Body of pancreas (tissue), 4 donors: ENCODE data around the gene SVIL.

Source experiments
- POLR2A ChIP-seq, 3 donors: fragments of 450-650 bp; IDR thresholded peaks; one replicate each; pipeline ENCODE4 v1.6.1; 2016; ENCODE audit warnings: antibody characterized with exemption in 3 of 3, mild to moderate bottlenecking in 2 of 3
- TF ChIP-seq, protein P1 (sequence below), 7 experiments: fragments of 450-650 bp in 4 of 7; fragments of 200-600 bp in 3 of 7; sonication (generic) in 3 of 7; IDR thresholded peaks; one replicate each; pipeline ENCODE4 v1.5.1; 2016 to 2019; ENCODE audit warnings: antibody characterized with exemption in 7 of 7

DNA sequence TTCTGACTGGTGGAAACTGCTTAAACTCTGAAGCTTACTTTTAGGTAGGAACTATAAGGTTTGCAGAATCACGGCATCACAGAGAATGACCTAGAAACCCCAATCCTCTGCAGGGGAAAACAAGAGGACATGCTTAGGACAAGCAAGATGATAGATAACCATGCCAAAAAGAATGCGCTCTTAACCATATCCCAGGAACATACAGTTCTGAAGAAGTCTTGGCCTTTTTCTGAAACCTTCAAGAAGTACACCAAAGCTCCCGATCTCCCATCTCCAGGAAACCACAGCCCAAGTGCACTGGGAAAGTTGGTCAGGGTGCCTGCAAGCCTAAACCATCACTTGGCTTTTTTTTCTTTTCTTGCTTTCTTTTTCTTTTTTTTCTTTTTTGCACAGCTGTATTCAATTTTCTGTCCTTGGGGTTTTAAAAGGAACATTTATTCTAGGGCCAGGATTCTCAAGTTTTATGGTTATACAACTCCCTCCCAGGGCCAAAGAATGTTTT is 12.2 kb upstream of the SVIL start:
- TF ChIP-seq, protein P1, sequence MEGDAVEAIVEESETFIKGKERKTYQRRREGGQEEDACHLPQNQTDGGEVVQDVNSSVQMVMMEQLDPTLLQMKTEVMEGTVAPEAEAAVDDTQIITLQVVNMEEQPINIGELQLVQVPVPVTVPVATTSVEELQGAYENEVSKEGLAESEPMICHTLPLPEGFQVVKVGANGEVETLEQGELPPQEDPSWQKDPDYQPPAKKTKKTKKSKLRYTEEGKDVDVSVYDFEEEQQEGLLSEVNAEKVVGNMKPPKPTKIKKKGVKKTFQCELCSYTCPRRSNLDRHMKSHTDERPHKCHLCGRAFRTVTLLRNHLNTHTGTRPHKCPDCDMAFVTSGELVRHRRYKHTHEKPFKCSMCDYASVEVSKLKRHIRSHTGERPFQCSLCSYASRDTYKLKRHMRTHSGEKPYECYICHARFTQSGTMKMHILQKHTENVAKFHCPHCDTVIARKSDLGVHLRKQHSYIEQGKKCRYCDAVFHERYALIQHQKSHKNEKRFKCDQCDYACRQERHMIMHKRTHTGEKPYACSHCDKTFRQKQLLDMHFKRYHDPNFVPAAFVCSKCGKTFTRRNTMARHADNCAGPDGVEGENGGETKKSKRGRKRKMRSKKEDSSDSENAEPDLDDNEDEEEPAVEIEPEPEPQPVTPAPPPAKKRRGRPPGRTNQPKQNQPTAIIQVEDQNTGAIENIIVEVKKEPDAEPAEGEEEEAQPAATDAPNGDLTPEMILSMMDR (IDR thresholded peaks at IDR 0.05): no peak
- TF ChIP-seq POLR2A (IDR thresholded peaks at IDR 0.05): no peak
